ENCODE results near the gene LRP6. TPM values are rescaled to one million over a fixed set of nuclear protein-coding genes. Genes with fewer than 3 reads are reported as not detected.

The LRP6 gene
- total and polyA plus RNA-seq, 3 donors from 2014 or later = 11.5 to 42.6 (median 39.3) TPM

DNA sequence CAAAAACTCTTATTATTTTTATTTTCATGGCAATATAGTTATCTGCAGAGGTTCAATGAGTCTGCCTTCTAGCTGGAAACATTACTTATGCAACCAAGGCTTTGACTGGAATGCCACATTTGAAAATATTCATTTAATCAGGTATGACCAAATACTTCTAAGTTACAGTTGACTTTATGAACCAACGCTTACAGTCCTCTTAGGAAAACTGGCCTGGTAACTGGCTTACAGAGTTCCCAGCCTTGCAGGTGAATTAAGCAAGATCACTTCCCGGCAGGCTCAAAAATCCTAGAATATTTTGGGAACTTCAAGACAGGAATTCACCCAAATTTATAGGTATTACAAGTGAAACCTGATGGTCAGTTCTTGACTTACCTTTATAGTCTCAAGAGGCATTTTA, 12.3 kb downstream of the LRP6 start:
- Histone ChIP-seq H3K4me1 (peaks cover 5% of the 10 kb centered on the region), H3K9me3 (no peaks in the 10 kb centered on the region), H3K4me3 (no peak overlapping the region), H3K36me3 (ENCODE audit: low read depth, missing control alignments) (no peaks in the 10 kb centered on the region), H3K27ac (no peak overlapping the region), H3K27me3 (no peaks in the 10 kb centered on the region)
- TF ChIP-seq, protein P1, sequence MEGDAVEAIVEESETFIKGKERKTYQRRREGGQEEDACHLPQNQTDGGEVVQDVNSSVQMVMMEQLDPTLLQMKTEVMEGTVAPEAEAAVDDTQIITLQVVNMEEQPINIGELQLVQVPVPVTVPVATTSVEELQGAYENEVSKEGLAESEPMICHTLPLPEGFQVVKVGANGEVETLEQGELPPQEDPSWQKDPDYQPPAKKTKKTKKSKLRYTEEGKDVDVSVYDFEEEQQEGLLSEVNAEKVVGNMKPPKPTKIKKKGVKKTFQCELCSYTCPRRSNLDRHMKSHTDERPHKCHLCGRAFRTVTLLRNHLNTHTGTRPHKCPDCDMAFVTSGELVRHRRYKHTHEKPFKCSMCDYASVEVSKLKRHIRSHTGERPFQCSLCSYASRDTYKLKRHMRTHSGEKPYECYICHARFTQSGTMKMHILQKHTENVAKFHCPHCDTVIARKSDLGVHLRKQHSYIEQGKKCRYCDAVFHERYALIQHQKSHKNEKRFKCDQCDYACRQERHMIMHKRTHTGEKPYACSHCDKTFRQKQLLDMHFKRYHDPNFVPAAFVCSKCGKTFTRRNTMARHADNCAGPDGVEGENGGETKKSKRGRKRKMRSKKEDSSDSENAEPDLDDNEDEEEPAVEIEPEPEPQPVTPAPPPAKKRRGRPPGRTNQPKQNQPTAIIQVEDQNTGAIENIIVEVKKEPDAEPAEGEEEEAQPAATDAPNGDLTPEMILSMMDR (IDR thresholded peaks at IDR 0.05) = no peak
- TF ChIP-seq POLR2A (IDR thresholded peaks at IDR 0.05) = no peak
- intact Hi-C loops (cut with DNase I; ENCODE audit: low total_unique reads) = no loop called here
- no peak for DNase-seq
- 92 to 95% methylated on average over 2 of the region's 2 CpGs for WGBS, 2 donors

DNA sequence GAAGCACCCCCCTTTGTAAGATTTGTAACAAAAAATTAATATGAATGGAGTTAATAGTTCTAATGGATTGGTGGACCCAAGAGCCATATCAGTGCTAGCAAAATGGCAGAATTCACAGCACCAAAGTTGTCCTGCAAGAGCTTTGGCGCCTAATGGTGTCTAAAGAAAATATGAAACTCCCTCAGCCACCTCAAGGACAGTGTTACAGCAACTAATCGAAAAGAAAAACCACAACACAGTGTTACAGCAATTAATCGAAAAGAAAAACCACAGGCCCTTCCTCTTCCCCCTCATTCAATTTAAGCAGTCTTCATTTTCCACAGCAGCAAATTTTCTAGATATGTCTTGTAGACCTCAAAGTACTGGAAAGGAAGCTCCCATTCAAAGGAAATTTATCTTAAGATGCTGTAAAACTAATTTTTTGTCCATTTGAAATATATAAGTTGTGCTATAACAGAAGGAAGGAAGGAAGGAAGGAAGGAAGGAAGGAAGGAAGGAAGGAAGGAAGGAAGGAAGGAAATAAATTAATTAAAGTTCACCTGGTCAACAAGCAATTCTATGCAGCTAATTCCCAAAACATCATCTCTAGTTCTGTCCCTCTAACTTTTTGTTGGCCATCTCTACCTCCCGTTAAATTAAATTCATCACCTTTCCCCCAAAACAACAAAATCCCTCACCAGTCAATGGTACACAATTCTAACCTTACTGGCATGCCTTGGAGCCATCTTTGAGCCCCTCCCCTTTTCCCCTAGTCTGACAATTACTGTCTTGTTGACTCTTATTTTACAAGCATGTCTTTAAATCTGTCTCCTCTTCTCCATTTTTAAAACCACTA, 17.4 kb downstream of the LRP6 start:
- WGBS, 2 donors = 84% methylated on average over 4 of the region's 4 CpGs
- Histone ChIP-seq H3K27ac (no peak overlapping the region), H3K4me3 (no peak overlapping the region), H3K4me1 (no peaks in the 10 kb centered on the region), H3K36me3 (ENCODE audit: low read depth, missing control alignments) (no peaks in the 10 kb centered on the region), H3K27me3 (no peaks in the 10 kb centered on the region), H3K9me3 (no peaks in the 10 kb centered on the region)
- DNase-seq = no peak
- TF ChIP-seq POLR2A (IDR thresholded peaks at IDR 0.05) = no peak
- TF ChIP-seq, protein P1 (IDR thresholded peaks at IDR 0.05) = no peak
- intact Hi-C loops (cut with DNase I; ENCODE audit: low total_unique reads) = no loop called here

GRCh38 chr12:12247584-12247983, 19.3 kb downstream of the LRP6 start:
- no peak for DNase-seq
- TF ChIP-seq, protein P1 (IDR thresholded peaks at IDR 0.05) = no peak
- no peak for TF ChIP-seq POLR2A (IDR thresholded peaks at IDR 0.05)
- no peaks in the 10 kb centered on the region for H3K9me3 ChIP-seq
- no peaks in the 10 kb centered on the region for H3K4me1 ChIP-seq
- H3K36me3 ChIP-seq (ENCODE audit: low read depth, missing control alignments) = no peaks in the 10 kb centered on the region
- H3K4me3 ChIP-seq = no peak overlapping the region
- intact Hi-C loops (cut with DNase I; ENCODE audit: low total_unique reads) = no loop called here
- H3K27me3 ChIP-seq = no peaks in the 10 kb centered on the region
- no peak overlapping the region for H3K27ac ChIP-seq

- no peaks in the 10 kb centered on the region for H3K27me3 ChIP-seq
- H3K4me1 ChIP-seq = no peaks in the 10 kb centered on the region
- H3K36me3 ChIP-seq (ENCODE audit: low read depth, missing control alignments) = no peaks in the 10 kb centered on the region
- no peaks in the 10 kb centered on the region for H3K9me3 ChIP-seq
- 92 to 94% methylated on average over 12 of the region's 12 CpGs for WGBS, 2 donors
- intact Hi-C loops (cut with DNase I; ENCODE audit: low total_unique reads) = no loop called here
- no peak overlapping the region for H3K27ac ChIP-seq
- no peak overlapping the region for H3K4me3 ChIP-seq
- DNase-seq = no peak
- TF ChIP-seq, protein P1 (IDR thresholded peaks at IDR 0.05) = no peak
- no peak for TF ChIP-seq POLR2A (IDR thresholded peaks at IDR 0.05)
These were observed 22.5 kb downstream of the LRP6 start for GRCh38 chr12:12244341-12244740.
